GM18517 (cell line): ENCODE data around the gene ASMTL.
"Not testable (repeated sequence)": the region's sequence is repeated elsewhere in the genome, so short reads cannot be mapped to it uniquely, and the experiment has no call there.

Experiments used
- ATAC-seq: cut with Tn5 transposase; IDR thresholded peaks from one replicate; pipeline ENCODE4 v1.9.1; 2021; ENCODE audit warnings: mild to moderate bottlenecking, moderate library complexity; ENCODE audit not compliant: unreplicated experiment

ASMTL gene

DNA sequence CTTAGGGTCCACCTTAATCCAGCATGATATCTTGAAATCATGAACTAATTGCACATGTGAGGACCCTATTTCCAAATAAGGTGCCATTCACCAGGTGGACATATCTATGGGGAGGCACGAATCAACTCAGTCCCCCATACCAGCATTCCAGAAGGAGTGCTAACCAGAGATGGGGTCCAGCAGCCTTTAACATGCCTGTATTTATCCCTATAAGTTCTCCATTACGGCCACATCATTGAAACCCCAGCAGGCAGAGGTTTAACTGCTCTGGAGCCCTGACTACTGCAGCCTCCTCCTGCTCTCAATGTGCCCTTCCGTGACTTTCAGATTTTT lies 3.2 kb upstream of the ASMTL start:
- no peak for ATAC-seq

DNA sequence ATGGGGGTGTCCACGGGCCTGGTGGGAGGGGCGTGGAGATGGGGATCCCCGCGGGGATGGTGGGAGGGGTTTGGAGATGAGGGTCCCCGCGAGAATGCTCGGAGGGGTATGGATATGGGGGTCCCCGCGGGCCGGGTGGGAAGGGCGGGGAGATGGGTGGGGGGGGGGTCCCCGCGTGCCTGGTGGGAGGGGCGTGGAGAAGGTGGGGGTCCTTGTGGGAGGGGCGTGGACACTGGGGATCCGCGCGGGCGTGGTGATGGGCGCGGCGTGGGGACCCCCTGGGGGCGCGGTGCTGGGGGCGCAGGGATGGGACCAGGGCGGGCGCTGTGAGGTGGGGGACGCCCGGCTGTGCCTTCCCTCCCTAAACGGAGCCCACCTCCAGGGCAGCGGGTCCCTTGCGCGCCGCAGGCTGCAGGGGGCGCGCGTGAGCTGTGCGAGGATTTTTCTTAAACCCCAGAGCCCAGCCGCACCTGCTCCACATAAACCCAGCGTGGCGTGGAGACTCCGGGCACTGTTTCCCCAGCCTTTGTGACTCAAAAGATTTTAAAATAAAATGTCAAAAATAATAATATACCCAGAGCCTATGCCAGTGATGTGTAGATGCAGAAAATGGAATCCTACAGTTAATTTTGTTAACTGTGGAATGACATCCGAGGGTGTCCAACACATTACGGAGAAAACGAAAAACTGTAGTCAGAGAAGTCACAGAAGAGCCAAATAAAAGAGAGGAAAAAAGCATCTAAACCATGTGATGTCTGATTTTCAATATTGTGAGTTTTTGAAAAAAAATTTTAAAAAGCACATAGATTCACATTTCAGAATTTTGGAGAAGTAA lies 1.5 kb upstream of the ASMTL start:
- ATAC-seq: peak; percentile 57

DNA sequence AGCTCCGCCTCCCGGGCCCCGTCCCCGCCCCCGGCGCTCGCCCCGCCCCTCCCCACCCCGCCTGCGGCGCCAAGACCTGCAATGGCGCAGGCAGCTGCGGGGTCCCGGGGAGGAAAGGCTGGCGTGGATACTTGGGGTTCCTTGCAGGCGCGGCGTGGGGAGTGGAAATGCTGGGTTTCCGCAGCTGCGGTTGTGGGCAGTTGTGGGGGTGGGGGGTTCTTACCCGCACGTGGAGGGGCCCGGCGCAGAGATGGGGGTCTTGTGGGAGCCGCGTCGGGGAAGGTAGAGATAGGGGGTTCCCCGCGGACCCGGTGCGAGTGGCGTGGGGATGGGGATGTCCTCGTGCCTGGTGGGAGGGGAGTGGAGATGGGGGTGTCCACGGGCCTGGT lies 680 bp upstream of the ASMTL start:
- no peak for ATAC-seq

DNA sequence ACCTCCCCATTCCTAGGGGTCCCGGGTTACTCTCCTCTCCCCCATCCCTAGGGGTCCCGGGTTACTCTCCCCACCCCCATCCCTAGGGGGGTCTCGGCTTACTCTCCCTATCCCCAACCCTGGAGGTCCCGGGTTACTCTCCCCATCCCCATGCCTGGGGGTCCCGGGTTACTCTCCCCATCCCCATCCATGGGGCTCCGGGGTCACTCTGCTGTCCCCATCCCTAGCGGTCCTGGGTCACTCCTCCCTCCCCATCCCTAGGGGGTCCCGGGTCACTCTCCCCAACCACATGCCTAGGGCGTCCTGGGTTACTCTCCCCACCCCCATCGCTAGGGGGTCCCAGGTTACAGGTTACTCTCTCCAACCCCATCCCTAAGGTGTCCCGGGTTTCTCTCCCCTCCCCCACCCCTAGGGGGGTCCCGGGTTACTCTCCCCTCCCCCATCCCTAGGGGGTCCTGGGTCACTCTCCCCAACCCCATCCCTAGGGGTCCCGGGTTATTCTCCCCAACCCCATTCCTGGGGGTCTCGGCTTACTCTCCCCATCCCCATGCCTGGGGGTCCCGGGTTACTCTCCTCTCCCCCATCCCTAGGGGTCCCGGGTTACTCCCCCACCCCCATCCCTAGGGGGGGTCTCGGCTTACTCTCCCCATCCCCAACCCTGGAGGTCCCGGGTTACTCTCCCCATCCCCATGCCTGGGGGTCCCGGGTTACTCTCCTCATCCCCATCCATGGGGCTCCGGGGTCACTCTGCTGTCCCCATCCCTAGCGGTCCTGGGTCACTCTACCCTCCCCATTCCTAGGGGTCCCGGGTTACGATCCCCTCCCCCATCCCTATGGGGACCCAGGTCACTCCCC lies 821 bp downstream of the ASMTL start:
- ATAC-seq: no peak

DNA sequence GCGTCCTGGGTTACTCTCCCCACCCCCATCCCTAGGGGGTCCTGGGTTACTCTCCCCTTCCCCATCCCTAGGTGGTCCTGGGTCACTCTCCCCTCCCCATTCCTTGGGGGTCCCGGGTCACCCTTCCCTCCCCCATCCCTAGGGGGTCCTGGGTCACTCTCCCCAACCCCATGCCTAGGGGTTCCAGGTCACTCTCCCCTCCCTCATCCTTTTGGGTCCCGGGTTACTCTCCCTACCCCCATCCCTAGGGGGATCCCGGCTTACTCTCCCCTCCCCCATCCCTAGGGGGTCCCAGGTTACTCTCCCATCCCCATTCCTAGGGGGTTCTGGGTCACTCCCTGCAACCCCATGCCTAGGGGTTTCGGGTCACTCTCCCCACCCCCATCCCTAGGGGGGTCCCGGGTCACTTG lies 1.5 kb downstream of the ASMTL start:
- no peak for ATAC-seq

DNA sequence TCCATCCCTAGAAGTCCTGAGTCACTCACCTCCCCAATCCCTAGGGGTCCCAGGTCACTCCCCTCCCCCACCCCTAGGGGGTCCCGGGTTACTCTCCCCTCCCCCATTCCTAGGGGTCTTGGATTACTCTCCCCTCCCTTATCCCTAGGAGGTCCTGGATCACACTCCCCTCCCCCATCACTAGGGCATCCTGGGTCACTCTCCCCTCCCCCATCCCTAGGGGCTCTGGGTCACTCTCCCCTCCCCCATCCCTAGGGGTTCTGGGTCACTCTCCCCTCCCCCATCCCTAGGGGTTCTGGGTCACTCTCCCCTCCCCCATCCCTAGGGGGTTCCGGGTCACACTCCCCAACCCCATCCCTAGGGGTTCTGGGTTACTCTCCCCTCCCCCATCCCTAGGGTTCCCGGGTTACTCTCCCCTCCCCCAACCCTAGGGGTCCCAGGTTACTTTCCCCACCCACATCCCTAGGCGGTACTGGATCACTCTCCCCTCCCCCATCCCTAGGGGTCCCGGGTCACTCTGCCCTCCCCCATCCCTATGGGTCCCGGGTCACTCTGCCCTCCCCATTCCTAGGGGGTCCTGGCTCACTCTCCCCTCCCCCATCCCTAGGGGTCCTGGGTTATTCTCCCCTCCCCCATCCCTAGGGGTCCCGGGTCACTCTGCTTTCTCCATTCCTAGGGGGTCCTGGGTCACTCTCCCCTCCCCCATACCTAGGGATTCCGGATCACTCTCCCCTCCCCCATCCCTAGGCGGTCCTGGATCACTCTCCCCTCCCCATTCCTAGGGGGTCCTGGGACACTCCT lies 2.1 kb downstream of the ASMTL start:
- no peak for ATAC-seq

DNA sequence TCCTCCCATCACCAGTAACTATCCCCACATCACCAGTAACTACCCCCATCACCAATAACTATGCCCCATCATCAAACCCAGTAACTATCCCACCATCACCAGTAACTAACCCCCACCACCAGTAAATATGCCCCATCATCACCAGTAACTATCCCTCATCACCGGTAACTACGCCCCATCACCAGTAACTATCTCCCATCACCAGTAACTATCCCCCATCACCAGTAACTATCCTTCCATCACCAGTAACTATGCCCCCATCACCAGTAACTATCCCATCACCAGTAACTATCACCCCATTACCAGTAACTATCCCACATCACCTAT lies 2.9 kb downstream of the ASMTL start:
- ATAC-seq: no peak

DNA sequence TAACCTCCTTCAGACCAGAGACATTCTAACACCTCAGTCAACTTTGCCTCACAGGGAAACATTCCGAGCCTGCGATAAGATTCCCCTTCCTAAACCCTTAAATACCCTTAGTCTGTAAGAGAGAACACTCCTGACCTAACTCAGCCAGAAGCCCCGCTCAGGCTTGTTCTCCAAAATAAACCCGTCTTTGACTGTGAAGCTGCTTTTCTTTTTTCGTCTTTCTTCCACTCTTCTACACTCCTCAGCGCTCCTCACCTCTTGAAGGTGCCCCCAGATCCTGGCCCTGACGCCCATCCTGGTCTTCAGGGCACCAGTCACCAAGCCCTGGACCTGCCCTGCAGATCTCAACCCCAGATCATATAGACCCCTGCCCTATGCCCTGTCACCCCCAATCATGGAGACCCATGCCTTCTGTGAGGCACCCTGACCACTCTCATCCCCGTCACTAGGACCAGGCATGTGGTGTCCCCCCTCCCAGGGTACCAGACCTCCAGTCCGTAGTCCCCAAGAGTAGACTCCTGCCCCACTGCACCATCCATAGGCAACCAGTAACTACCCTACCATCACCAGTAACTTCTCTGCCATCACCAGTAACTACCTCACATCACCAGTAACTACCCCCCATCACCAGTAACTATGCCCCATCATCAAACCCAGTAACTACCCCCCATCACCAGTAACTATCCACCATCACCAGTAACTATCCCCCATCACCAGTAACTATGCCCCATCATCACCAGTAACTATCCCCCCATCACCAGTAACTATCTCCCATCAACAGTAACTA lies 3.5 kb downstream of the ASMTL start:
- ATAC-seq: no peak

DNA sequence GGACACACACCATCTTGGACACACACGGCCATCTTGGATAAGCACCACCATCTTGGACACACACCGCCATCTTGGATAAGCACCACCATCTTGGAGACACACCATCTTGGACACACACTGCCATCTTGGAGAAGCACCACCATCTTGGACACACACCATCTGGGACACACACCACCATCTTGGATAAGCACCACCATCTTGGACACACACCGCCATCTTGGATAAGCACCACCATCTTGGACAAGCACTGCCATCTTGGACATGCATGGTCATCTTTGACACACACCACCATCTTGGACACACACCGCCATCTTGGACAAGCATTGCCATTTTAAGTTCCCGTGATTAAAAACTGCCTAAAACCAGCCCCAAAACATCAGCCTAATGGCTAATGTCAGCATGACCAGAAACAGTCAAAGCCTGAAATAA lies 4.1 kb downstream of the ASMTL start:
- not testable (repeated sequence) for ATAC-seq

DNA sequence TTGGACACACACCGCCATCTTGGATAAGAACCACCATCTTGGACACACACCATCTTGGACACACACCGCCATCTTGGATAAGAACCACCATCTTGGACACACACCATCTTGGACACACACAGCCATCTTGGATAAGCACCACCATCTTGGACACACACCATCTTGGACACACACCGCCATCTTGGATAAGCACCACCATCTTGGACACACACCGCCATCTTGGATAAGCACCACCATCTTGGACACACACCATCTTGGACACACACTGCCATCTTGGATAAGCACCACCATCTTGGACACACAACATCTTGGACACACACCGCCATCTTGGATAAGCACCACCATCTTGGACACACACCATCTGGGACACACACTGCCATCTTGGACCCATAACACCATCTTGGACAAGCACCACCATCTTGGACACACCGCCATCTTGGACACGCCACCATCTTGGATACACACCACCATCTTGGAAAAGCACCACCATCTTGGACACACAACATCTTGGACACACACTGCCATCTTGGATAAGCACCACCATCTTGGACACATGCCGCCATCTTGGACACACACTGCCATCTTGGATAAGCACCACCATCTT lies 4.6 kb downstream of the ASMTL start:
- not testable (repeated sequence) for ATAC-seq

DNA sequence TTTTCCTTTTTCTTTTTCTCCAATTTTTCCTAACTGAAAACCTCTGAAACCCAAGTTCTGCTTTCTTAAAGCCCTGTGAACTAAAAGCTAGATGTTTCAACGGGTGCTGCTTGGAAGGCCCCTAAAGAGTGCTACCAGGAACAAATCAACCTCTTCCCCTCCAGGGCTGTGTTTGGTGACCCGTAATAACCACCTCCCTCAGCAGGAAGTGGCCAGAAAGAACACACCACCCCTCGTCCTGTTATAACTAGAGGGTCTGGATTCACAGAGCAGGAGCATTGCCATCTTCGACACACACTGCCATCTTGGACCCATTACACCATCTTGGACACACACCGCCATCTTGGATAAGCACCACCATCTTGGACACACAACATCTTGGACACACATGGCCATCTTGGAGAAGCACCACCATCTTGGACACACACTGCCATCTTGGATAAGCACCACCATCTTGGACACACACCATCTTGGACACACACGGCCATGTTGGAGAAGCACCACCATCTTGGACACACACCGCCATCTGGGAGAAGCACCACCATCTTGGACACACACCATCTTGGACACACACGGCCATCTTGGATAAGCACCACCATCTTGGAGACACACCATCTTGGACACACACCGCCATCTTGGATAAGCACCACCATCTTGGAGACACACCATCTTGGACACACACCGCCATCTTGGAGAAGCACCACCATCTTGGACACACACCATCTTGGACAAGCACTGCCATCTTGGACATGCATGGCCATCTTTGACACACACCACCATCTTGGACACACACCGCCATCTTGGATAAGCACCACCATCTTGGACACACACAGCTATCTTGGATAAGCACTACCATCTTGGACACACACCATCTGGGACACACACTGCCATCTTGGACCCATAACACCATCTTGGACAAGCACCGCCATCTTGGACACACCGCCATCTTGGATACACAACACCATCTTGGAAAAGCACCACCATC lies 5.4 kb downstream of the ASMTL start:
- not testable (repeated sequence) for ATAC-seq

DNA sequence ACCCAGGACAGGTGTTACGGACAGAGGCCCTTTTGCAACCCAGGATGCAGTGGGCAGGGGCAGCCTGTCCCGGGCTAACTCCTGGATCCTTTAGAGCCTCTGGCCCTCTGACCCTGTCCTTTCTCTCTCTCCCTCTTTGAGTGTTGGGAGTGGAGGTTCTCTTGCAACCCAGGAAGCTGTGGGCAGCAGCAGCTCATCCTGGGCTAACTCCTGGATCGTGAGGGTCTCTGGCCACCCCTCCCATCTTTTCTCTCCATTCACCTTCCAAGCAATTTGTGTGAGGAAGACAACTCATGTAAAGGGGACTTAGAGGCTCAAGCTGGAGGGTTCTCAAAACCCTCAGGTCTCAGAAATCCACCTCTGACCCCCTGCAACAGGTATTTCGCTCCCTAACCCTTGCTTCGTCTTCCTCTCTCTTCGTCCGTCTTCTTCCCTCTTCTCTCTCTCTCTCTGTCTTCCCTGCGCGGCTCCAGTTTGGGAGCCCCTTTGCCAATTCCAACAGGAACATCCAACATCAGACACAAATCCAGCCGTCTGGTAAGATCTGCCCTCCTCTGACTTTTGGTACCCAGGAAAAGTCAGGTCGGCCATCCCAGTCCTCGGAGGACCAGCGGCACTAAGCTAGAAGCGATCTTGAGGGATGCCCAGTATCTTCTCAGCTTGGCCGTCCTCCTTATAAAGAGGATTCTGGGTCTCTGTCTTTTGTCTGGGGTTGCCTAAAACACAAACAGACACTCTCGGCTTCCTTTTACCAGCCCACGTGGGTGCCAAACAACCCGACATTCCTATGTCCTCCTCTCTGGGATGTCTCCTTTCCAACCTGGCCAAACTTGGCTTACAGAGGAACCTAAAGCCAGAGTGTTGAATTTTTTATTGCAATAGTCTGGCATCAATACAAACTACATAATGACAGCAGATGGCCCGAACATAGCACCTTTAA lies 7.9 kb downstream of the ASMTL start:
- ATAC-seq: no peak

DNA sequence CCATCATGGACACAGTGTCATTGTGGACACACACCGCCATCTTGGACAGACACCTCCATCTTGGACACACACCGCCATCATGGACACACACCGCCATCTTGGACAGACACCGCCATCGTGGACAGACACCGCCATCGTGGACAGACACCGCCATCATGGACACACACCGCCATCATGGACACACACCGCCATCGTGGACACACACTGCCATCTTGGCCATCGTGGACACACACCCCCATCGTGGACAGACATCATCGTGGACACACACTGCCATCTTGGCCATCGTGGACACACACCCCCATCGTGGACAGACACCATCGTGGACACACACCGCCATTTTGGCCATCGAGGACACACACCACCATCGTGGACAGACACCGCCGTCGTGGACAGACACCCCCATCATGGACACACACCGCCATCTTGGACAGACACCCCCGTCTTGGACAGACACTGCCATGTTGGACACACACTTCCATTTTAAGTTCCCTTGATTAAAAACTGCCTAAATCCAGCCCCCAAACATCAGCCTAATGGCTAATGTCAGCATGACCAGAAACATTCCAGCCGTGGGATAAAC lies 9.1 kb downstream of the ASMTL start:
- ATAC-seq: no peak

DNA sequence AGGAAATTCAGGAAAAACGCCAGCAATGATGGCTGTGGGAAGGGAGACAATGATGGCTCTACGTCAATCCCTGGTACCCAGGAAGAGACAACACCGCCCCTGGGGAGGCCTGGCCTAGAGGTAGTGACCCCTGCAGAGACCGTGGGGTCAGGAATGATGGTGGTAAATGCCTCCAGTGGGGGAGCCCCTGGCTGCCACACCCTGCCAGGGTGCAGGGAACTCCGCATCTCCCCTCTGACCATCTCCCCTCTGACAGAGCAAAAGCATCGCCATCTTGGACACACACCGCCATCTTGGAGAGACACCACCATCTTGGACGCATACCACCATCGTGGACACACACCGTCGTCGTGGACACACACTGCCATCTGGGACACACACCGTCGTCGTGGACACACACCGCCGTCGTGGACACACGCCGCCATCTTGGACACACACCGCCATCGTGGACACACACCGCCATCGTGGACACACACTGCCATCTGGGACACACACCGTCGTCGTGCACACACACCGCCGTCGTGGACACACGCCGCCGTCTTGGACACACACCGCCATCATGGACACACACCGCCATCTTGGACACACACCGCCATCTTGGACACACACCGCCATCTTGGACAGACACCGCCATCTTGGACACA lies 9.9 kb downstream of the ASMTL start:
- no peak for ATAC-seq

DNA sequence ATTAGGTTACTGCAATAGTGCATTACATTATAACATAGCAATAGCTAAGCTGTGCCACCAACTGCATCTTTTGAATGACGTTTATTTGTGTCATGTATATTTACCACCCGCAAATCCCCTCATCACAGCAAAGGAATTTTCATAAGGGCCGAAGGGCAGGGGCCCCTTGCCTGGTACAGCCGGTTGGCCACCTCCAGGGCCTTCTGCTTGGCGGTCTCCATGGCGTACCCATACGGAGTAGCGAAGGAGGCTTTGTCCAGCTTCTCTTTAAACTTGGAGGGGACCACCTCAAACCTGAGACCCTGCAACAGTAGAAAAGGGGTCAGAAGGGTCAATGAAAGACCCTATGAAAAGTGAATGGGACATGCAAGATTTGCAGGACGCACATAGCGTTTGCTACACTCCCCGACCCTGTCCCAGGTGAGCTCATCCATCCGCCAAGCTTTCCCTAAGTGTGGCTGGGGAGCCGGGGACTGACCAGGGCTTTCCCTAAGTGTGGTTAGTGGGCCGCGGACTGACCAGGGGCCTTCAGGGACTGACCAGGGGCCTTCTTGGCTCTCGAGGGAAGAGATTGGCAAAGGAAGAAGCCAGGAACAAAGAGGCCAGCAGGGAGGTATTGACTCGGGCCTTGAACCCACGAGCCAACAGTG lies 10.6 kb downstream of the ASMTL start:
- no peak for ATAC-seq

DNA sequence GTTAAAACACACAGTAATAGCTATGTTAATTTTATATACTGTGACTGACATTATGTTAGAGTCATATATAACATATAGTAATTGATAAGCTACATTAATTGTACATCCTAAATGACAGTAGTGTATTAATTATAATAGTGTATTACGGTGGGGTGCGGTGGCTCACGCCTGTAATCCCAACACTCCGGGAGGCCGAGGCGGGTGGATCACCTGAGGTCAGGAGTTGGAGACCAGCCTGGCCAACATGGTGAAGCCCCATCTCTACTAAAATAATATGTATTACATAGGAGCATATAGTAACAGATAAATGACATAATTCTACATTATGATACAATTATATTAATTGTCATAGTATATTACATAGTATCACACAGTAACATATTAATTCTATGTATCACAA lies 12.2 kb downstream of the ASMTL start:
- no peak for ATAC-seq
